ENCODE data around the gene LCN2.

Gene LCN2

DNA sequence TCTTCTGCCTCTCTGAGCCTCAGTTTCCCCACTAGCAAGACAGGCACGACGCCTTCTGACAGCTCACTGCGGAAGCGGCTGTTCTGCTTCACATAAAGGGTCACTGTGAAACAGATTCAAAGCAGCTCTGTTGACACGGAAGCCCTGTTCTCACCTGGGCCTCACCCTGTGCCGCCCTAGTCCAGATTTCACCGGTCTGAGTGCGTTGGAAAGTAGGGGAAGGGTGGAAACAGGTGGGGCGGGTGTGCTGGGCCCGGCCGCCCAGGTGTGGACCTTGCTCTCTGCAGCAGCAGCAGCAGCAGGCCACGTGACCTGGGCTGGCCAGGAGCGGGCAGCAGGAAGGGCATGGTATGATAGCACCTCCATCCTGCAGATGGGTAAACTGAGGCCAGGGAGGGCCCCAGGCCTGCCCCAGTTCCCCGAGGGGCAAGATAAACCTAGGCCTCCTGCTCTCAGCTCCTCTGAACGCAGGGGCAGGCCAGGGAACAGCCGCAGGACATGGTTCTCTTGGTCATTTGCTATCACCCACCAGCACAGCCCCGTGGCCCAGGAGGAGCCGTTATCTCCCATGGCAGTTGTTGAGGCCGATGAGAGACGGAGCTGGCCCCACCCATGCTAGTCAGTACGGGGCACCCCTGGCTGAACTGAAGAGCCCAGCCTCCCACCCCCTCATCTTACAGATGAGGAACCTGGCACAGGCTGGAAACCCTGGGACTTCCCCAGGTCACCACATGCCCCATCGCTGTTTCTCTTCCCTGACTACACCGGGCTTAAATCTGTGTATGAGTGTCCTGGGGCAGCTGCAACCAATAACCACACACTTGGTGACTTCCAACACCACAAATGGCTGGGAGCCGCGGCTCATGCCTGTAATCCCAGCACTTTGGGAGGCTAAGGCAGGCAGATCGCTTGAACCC, 33.8 kb upstream of the LCN2 start:
- no peak for FAIRE-seq

DNA sequence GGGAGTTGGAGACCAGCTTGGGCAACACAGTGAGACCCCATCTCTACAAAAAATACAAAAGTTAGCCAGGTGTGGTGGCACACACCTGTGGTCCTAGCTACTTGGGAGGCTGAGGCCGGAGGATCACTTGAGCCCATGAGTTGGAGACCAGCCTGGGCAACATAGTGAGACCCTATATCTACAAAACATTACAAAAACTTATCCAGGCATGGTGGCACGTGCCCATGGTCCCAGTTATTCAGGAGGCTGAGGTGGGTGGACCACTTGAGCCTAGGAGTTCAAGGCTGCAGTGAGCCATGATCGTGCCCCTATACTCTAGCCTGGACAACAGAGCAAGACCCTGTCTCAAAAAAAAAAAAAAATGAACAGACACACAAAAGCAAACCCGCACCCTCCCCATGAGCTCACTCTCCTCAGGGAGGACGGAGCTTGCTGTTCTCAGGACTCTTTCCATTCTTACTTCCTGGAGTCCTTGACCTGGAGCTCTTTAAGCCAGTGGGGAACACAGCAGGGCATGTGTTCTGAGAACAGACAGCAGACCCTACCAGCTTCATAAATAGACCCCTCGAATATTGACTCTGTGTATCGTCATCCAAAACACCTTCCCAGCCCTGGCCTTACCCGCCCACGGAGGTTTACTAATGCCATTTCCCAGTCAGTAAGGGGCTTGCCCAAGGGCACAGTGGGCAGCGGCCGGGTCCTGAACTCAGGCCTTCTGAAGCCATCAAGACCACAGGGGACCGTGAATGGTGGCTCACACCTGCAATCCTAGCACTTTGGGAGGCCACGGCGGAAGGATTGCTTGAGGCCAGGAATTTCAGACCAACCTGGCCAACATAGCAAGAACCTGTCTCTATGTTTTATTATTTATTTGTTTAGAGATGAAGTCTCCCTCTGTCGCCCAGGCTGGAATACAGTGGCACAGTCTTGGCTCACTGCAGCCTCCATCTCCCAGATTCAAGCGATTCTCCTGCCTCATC, 32.9 kb upstream of the LCN2 start:
- FAIRE-seq, result no peak

DNA sequence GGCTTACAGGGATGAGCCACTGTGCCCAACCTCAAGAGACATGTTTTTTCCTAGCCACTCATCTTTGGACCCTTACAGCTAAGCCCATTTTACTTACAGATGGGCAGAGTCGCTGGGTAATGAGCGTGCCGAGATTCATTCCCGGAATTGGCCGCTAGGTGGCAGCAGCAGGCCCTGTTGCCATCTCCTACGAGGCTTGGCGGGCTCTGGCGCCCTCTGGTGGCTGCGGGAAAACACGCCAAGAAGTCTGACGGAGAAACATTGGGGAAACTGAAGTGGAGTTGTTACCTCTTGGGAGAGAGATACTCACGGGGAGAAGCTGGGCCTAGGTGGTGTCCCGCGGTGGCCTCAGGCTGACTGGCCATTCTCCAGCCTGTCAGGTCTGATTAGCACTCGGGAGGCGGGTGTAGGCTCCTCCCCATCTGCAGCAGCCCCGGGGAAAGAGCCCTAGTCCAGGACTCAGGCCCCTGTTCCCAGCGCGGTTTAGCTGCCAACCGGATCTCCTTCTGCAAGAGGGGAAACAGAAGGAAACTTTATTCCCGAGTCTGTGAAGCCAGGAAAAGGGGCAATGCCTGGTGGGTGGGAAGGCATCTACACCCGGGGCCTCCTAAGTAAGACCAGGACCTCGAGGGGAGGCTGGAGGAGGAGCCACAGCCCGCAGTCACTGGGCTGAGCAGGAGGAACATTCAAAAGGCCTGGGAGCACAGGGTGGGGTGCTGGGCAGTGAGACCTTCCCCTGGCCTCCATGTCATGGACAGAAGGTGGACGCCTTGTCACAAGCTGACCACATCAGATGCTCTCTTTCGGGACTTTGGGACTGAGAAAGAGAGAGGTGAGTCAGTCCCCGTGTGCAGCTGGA, 31.4 kb upstream of the LCN2 start:
- peak; percentile 53 for FAIRE-seq

DNA sequence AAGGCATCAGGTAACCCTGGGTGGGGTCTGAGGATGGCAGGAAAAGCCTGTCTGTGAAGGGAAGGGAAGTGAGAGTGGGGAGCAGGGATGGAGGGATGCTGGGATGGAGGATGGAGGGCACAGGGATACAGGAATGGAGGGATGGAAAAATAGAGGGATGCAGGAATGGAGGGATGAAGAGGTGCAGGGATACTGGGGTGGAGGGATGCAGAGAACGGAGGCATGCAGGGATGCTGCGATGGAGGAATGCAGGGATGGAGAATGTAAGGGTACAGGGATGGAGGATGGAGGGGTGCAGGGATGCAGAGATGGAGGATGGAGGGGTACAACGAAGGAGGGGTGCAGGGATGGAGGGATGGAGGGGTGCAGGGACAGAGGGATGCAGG, 30.8 kb upstream of the LCN2 start:
- FAIRE-seq, result no peak

DNA sequence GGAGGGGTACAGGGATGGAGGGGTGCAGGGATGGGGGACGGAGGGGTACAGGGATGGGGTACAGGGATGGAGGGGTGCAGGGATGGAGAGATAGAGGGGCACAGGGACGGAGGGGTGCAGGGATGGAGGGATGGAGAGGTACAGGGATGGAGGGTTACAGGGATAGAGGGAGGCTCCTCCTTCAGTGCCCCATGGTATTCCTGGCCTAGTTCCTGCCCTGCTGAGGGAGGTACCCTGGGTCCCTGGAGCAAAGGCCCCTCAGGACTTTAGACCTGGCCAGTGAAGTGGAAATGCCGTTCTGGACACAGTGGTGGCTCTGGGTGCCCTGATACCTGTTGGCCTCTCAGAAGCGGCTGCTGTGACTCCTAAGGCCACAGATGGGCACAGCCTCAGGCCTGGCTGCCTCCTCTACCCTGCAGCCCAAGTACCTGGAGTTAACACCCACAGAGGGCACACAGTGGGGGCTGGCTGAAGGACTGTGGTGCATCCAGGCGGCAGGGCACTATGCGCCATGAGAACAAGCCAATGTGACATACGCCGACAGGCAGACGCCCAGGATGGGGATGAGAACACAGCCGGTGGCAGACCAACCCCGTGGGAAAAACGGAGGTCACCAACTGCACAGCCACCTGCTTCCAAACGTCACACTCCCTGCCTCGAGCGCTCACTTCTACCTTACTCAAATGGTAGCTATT, 30.1 kb upstream of the LCN2 start:
- no peak for FAIRE-seq

DNA sequence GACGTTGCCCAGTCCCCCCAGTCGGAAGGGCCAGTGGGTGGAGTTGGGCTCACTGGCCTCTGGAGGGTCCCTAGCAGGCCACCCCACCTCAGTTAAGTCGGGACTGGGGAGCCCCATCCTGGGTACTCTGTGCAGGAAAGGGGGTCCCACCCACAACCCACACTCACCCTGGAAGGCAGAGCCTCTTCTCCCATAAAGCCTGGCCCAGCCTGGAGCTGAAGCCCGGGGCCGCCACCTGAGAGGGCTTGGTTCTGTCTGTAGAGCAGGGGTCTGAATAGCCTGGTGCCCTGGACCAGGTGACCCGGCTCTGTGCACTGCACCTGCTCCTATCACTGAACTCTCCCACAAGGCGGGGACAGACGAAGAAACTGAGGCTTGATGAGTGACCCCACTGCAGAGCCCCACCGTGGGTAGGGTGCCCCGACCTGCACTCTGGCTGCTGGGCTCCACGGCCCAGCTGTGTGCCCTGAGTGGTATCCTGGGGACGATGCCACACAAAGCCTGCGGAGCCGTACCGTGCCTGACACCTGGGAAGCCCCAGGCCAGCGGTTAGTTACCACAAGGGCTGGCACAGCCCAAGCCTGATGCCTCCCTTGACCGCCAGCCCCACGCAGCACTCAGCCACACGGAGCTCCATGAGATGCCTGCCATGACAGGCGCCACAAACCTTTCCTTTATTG, 29.1 kb upstream of the LCN2 start:
- no peak for FAIRE-seq

DNA sequence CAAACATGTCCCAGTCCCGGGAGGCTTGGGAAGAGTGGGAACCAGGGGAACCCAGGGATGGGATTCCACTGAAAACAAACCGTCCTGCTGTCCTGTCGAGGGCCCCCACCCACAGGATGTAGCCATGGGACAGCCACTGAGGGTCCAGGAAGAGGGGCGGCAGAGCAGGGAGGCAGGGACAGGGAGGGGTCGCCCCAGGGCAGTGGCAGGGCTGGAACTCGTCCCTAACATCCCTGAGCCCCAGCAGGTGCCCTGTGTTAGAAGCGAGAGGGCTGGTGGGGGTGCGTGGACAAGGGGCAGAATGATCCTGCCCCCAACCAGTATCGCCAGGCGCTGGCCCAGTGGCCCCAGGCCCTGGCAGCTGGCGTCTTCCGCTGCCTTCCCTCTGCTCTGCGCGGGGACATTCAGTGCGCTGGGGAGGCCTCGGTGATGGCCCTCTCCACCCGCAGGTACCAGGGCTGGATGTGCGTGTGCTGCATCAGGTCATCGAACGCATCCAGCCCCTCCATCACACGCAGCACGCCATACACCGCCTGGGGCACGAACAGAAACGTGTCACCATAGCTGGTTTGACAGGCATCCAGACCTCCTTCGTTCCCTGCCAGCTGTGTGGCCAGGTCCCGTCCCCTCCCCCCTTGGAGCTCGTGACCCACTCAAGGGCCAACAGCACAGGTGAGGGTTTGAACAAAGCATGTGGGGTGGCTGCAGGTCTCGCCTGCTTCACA, 28.4 kb upstream of the LCN2 start:
- FAIRE-seq, result no peak

DNA sequence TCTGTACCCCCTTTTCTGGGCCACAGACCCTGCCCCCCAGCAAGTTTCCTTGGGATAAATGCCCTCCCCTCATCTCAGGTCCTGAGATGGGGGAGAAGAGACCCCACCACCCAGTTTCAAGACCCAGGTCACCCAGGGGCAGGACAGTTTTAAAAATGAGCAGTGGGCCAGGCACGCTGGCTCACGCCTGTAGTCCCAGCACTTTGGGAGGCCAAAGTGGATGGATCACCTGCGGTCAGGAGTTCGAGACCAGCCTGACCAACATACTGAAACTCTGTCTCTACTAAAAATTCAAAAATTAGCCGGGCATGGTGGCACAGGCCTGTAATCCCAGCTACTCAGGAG, 27.8 kb upstream of the LCN2 start:
- no peak for FAIRE-seq

DNA sequence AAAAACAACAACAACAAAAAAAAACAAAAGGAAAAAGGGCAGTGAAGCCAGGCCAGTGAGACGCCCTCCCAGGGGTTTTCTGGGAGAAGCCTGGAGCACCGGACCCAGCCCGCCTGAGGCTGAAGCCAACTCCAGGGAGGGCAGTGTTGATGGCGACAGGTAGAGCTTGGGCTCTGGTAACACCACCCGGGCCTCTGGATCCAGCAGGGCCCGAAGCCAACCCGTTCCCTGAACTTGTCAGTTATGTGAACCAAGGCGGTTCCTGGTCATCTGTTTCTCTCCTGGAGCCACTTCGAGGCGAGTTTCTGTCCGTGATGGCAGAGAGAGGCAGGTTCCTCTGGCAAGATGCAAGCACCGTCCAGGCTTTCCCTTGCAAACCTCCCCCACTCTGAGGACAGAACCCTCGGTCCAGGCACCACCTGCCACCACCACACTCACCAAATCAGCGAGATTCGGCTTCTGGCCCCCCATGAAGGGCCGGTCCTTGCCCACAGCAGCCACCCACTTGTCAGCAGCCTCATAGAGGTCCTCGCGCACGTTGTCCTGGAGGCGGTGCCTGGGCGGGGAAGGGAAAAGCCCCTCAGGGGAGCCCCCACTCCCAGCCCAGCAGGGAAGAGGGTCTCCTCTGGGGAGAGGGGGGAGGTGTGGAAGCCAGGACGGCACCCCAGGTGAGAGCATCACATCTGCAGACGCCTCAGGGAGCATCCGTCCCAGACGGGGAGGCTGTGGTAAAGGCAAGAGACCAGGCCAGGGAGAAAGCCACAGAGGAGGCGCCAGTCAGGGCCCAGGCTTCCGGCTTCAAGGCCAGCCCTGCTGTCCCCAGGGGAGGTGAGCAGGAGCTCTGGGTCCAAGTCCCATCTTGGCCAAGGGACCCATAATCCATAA, 27.1 kb upstream of the LCN2 start:
- FAIRE-seq, result no peak

DNA sequence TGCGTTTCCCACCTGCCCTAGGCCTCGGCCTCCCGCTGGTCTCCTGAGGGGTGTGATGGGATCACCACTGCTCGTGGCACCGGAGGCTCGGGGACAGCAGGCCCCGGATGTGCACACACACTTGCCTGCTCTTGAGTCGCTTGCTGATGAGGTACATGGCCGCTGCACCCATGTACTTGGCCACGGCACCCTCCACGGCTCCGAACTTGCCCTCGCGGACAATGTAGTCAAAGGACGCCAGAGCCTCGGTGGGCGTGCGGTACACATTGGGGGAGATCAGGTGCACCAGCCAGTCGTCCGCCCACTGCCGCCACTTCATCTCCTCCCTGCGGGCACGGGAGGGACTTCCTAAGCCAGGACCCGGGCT, 26.5 kb upstream of the LCN2 start:
- no peak for FAIRE-seq

DNA sequence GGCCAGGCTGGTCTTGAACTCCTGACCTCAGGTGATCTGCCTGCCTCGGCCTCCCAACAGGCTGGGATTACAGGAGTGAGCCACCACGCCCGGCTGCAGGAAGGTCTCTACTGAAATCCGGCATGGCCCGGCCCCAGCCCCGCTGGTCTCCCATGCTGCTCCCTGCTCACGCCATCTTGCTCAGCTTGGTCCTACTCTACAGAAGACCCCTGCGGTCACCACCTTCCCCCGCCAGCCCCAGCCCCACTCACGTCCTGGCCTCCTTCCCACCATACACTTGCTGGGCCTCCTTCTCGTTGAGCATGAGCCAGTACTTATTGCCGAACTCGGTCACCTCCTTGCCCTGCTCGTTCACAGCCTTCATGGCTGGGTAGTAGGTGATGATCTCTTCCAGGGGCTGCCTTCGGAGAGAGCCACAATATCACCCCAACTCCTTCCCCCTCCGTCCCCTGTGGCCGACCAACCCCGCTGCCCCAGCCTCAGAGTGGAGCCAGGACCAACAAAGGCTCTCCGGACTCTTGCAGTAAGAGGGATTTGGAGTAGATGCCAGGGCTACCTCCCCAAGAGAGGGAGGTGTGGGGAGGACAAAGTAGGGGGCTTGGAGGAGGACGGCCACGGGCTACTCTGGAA, 25.7 kb upstream of the LCN2 start:
- FAIRE-seq, result no peak

DNA sequence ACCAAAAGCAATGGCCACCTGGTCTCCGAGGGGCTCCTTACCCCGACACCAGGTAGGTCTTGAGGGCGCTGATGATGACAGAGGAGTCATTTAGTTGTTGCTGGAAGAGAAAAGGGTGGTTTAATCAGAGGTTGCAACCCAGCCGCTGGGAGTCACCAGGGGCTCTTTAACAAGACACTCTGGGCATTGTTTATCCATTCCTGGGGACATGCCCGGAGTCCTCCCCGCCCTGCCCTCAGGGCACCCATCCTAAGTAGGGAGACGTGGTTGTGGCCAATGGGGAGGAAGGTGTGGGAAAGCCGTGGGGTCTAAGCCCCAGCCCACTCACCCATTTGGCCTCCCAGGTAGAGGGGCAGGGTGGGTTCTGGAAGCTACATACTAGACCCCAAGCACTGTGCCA, 24.8 kb upstream of the LCN2 start:
- no peak for FAIRE-seq

DNA sequence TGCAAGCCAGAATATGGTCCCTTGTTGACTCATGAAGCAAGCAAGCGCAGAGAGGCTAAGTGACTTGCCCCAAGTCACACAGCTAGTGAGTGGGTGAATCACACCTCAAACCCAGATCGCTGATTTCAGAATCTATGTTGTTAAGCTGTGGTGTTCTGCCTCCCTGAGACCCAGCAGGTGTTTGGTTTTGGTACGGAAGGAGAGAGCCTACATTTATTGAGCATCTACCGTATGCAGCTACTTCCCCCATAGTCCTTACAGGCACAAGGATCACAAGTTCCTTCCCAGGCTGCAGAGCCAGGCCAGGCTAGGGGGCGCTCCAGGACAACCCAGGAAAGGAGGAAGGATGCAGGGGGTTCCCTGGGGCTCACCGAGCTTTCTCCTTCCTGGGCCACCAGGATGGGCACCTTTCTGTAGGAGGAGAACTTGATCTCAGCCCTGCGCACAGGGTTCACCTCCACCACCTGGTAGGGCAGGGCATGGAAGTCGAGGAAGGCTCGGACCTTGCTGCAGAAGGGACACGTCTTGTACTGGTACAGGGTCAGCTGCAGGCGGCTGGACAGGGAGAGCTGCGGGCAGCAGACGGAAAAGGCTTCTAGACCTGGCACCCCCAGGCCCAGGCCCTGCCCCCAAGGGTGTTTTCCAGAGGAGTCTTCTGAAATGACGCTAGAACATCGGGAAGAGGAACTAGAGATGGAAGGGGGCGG, 24.2 kb upstream of the LCN2 start:
- no peak for FAIRE-seq

DNA sequence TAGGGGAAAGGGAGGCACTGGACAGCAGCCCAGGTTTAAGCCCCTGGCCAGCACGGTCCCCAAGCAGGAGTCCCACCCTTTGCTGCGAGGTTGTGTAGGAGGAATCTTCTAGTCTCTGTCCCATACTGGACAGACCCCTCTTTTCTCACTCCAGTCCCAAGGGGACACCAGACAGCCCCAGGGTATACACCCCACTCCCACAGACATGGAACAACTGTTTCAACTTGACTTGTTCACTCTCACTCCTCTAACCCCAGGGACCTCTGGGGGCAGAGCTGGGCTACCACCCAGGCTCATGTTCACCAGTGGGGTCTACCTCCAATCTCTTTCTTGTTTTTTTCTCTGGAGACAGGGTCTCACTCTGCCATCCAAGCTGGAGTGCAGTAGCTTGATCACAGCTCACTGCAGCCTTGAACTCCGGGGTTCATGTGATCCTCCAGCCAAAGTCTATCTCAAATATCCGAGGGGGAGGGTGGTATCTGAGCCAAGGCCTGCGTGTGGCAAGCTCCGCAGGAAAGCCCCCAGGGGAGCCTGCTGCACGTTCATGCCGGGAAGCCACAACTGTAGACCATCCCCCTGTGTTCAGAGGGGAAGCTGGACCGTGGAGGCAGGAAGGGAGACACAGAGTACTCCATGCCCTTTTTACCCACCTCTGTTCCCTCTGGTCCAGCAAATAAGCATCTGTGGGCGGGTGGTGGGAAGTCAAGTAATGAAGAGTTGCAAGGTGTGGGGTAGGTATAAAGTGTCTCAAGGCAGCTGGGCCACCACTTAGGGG, 23.5 kb upstream of the LCN2 start:
- FAIRE-seq, result no peak

DNA sequence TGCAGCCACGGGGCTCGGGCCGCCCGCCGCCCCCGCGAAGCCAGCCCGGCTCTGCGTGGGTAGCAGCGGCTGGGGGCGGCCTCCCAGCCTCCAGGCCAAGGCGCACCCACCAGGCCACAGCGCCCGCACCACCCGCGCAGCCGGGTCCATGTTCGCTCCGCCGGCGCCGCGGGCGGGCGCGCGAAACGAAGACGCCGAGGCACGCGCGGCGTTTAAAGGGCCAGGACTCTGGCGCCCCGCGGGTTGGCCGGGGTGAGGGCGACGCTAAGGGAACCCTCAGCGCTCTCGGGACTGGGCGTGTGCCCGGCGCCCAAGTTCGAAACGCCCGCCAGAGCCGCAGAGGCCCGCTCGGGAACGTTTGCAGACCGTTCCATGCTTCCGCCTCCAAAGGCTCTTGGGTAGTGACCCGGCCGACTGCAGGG, 21.7 kb upstream of the LCN2 start, which contains the start of gene PTGES2:
PTGES2 (minus strand) TSS at position 162 of the 422 bp plus-strand sequence; CDS start at position 150, 12 bp downstream.
- no peak for FAIRE-seq

DNA sequence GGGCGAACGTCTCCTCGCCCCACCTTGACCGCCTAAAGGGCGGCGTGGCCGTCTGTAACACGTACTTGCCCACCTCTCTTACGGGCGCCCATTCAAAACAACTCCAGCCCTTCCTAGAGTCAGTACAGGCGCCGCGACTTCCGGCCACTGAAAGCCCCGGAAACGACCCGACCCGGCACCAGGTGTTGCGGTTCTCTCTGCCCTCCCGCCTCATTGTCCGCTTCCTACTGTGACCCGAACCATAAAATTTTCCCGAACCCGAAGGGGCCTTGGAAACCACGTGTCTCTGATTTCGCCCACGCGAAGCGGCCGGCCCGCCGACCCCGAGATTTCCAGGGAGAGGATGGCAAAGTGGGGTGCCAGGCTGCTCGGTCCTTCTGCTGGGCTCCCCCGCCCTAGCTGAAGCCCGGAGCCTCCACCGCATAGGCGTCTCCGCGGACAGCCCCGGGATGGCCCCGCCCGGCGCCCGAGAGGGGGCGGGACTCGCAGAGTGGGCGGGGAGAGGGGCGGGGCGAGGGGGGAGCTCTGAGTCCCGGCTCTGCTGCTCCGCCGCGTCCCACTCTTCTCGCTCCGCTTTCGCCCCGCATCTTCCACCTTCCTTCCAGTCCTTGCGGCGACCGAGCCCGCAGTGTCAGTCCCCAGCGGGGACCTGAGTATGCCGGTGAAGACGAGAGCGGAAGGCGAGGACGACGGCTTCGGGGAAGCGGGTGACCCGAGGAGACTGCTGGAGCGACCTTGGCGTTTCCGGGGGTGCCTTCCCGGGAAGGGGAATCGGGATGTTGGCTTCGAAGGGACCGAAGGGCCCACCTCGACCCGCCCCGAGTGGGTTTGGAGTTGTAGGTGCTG, 21.0 kb upstream of the LCN2 start:
- no peak for FAIRE-seq
